AG10803 (cell line): ENCODE measurements around the gene ZBTB48.

Experiments used
- DNase-seq: peaks from one replicate; pipeline ENCODE4 v3.0.0; 2010; ENCODE audit warnings: low read depth
- H3K4me3 ChIP-seq: 2 replicates; pipeline ENCODE4 v1.5.1; 2011; ENCODE audit warnings: mild to moderate bottlenecking, low read length, control low read depth
- TF ChIP-seq, protein P1 (sequence below): conservative IDR thresholded peaks from 2 replicates; pipeline ENCODE4 v1.5.1; 2011; ENCODE audit warnings: mild to moderate bottlenecking, low read length, control low read depth, inconsistent platforms

ZBTB48 gene

DNA sequence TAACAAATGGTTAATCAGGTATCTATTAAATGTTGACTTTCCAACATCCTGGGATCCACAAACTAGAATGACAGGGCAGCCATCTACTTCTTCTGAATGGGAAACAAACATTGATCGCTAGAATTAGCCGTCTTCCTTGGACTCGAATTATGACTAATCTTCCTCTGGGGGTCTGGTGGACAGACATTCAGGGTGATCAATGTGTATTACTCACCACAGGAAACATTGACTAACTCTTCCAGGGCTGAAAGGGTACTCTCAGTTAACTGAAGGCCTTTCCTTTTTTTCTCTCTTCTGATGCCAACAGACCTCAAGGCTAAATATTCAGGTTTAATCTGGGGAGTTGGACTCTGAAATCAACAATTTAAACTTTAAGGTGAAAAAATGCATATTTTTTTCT is 35.0 kb upstream of the ZBTB48 start:
- DNase-seq = no peak
- no peak overlapping the region for H3K4me3 ChIP-seq
- TF ChIP-seq, protein P1, sequence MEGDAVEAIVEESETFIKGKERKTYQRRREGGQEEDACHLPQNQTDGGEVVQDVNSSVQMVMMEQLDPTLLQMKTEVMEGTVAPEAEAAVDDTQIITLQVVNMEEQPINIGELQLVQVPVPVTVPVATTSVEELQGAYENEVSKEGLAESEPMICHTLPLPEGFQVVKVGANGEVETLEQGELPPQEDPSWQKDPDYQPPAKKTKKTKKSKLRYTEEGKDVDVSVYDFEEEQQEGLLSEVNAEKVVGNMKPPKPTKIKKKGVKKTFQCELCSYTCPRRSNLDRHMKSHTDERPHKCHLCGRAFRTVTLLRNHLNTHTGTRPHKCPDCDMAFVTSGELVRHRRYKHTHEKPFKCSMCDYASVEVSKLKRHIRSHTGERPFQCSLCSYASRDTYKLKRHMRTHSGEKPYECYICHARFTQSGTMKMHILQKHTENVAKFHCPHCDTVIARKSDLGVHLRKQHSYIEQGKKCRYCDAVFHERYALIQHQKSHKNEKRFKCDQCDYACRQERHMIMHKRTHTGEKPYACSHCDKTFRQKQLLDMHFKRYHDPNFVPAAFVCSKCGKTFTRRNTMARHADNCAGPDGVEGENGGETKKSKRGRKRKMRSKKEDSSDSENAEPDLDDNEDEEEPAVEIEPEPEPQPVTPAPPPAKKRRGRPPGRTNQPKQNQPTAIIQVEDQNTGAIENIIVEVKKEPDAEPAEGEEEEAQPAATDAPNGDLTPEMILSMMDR = no peak

DNA sequence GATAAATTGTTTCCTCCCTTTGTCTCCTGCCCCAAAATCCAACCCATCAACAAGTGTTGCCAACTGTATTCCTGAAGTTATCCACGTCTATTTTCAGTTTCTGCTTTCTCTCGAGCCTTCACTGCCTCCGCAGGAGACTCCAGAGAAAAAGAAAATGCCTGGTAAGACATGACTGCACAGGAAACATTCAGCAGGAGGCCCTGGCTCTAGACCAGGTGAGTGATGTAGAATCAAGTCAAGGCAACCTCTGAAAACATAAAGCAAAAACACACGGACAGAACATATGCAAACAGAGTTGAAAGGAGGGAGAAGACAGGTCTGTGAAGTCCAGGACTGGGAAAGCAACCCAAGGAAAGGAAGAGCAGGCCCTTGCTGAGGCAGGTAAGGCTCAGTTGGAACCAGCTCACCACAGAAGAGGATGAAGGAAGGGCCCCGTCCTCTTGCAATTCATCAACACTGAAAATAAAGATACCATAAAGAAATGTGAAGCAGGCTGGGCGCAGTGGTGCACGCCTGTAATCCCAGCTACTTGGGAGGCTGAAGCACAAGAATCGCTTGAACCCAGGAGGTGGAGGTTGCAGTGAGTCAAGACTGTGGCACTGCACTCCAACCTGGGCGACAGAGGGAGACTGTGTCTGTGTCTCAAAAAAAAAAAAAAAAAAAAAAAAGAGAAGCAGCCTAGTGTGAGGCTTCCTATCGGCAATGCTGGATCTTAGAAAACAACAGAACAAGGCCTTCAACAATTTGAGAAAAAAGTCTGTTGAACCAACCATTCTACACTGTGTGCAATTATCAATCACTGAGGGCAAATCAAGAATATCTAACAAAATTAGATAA is 34.3 kb upstream of the ZBTB48 start:
- TF ChIP-seq, protein P1 = no peak
- no peak for DNase-seq
- H3K4me3 ChIP-seq = no peak overlapping the region

DNA sequence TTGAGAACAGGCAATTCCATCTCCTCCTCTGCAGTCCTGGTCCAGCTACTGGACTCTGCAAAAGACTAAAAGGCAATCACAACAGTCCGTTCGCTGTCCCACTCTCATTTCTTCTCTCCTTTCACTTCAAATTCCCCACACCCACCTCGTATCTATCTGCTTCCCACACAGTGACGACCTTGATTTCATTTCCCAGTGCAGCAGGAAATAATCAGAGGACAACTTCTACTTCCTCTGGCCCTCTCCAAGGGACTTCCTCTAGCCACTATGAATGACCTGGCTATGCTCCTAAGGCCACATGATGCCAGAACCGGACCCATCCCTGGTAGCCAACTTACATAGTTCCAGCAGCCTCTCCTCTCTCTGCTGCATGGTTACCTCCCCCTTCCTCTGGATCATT is 33.5 kb upstream of the ZBTB48 start:
- DNase-seq = no peak
- H3K4me3 ChIP-seq = no peak overlapping the region
- TF ChIP-seq, protein P1 = no peak

DNA sequence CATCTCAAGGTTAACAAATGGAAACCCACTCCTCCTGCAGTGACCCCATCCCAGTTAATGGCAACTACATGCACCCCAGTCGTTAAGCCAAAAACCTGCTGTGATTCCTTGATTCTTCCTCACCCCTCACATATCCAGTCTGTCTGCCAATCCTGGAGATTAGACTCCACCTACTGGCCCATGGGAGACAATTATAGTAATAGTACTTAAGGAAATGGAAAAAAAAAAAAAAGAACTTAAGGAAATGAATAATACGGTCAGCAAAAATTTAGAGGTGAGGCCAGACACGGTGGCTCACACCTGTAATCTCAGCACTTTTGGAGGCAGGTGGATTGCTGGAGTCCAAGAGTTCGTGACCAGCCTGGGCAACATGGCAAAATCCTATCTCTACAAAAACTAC is 32.5 kb upstream of the ZBTB48 start:
- H3K4me3 ChIP-seq = no peak overlapping the region
- TF ChIP-seq, protein P1 = no peak
- no peak for DNase-seq

DNA sequence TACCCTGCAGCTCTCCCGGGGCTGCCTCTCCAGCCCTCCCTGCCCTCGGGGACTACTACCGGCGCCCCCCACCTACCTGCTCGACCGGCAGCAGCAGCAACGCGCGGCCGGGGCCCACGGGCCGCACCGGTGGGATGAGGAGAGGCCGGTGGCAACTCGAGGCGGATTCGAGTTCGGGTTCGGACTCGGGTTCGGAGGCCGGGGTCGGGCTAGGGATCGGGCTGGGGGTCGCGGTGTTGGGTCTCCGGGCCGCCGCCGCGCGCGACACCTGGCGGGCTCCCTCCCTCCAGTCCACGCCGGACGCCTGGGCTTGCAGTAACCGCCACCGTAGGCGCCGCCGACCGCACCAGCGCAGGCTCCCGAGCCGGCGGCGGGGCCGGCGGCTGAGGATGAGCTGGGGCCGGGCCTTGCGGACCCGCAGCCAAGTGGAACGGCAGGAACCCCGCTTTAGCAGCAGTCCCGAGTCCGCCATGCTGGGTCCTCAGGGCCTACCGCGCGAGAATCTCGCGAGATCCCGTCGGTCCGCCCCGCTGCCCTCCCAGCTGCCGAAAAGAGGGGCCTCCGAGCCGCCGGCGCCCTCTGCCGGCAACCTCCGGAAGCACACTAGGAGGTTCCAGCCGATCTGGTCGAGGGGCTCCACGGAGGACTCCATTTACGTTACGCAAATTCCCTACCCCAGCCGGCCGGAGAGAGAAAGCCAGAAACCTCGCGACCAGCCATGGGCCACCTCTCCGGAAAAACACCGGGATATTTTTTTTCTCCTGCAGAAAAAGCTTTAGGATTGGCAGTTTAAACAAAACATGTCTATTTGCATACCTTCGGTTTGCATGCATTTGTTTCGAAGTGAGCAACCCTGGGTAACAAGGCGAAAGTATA is 25.5 kb upstream of the ZBTB48 start, which contains the start of gene NOL9:
NOL9 (minus strand) TSS at position 483 of the 876 bp plus-strand sequence; CDS start at position 472, 11 bp downstream.
- TF ChIP-seq, protein P1 = peak; percentile 82
- peak; percentile 88 for DNase-seq
- H3K4me3 ChIP-seq = peak within 1 kb of the TSS; percentile 93

DNA sequence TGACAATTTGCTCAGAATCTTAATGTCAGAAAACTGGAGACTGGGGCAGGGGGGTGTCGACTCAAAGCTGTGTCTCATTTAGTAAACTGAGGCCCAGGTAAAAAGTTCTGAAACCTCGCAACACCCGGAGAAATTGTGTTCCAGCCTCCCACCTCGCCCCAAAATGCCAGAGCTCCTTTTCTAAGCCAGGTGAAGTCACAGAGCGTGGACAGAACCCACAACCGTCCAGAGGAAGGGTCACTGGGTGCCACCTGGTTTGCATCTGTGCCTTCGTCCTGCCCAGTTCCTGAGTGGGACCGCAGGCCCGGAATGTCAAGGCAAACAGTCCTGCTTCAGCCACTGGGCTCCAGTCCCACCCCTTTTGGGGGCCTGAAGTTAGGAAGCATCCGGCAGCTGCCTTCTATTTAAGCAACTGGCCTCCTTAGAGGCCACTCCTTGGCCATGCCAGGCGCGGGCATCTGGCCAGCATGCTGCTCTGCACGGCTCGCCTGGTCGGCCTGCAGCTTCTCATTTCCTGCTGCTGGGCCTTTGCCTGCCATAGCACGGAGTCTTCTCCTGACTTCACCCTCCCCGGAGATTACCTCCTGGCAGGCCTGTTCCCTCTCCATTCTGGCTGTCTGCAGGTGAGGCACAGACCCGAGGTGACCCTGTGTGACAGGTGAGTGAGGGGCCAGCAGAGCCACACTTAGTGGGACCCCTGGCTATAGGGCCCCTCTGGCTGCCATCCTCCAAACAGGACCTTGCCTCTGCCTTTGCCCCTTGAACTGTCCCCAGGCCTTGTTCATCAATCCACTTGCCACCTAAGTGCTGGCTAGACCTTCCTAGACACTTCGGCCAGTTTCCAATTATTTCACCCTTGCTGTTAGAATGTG is 24.7 kb upstream of the ZBTB48 start, which contains the start of gene TAS1R1:
TAS1R1 (plus strand) TSS at position 401 of the 872 bp plus-strand sequence; CDS start at position 468, 67 bp downstream.
- DNase-seq = peak; percentile 77
- TF ChIP-seq, protein P1 = no peak

More for the DNA sequence above, 24.7 kb upstream of the ZBTB48 start, which contains the start of gene TAS1R1:
- peak within 1 kb of the TSS; percentile 93 for H3K4me3 ChIP-seq
